NCI-H128 (cell line): ENCODE results near the gene CRACR2A.

ENCODE experiments used
- DNase-seq: peaks from one replicate; lab custom pipeline; 2025; ENCODE audit not compliant: unreplicated experiment; lab: John Stamatoyannopoulos, UW

CRACR2A gene

GRCh38 chr12:3752096-3752709 is 706 bp downstream of the CRACR2A start:
- DNase-seq: no peak

DNA sequence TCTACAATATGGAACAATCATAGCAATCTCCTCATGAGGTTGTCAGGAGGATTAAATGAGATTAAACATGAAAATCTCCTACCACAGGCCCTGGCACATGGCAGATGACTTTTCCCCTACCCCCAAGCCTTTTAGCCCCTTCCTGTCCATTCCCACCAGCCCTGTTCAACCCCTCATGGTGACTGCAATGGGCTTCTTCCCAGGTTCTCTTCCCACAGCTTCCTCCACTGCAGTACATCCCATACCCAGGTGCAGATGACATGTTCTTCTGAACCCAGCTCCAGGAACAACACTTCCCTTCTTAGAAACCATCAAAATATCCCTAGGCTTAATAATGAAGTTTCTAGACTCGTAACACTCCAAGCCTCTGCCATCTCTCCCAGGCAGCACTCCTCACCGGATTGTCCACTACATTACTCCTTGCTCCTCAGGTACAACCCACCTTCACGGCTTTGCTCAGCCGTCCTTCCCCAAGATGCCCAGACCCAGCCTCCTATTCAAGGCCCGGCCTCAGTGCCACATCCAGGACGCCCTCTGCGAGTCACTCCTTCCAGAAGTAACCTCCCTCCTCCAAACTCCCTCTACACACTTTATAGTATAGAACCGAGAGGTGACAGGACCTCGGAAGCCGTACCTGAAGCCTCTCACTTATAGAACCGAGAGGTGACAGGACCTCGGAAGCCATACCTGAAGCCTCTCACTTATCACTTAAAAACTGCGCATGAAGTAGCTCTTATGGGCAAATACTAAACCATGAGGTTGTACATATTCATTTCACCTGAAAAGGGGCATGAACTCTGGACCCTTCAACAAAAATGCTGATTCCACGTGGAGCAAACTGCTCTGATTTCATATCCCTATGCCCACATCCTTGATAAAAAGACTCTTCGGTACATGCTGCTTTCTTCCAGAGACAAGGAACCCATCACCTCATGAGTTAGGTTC is 1.5 kb downstream of the CRACR2A start:
- DNase-seq: no peak

DNA sequence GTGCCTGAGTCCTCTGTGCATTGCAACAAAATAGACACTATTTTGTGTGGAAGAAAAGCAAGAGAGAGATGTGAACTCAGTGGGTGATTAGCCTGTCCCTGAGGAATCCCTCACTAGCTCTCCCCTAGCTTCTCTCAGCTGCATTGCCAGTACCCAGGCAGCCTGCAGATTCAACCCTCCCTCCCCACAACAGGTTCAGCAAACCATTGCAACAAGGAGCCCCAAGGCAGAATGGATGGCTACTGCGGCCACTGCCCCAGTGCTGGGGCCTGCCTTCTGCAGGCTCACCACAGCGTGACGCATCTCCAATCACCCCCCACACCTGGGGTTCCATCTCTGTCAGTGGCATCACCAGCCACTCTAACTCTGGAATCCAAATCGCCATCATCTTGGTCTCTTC is 2.3 kb downstream of the CRACR2A start:
- no peak for DNase-seq

DNA sequence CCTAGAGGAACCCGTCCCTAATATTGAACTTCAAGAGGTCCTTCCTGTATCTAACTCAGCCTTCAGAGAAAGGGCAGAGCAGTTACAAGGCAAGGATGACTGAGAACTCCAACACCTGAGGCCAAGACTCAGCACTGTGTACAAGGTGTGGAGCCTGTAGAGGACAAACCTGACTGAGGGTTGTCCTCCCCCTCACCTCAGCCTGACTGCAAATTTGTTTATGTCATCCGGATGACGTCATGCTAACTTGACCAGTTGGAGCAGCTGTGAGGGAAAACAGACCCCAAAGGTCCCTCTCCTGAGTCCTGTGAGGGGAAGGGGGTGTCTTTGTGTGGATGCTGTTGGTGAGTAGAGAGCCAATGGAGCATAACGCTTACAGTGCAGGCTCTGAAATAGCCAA is 4.3 kb downstream of the CRACR2A start:
- DNase-seq: no peak

- DNase-seq: no peak
Observed at GRCh38 chr12:3747976-3748619, 4.8 kb downstream of the CRACR2A start.

DNA sequence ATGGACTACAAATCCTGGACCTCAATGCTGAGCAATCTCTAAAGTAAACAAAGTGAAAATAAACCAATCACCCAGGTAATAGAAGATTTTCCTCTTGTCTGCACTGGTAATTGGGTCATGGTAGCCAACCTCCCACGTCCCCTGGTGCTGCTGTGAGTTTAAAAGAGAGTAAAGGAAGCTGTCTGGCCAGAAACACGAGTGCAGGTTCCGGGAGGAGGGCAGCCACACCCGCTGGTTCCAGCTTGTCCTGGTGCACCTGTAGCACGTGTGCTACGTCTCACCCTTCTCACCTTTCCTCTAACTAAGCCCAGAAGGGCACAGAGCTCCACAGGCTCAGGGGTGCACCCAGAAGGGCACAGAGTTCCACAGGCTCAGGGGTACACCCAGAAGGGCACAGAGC is 5.4 kb downstream of the CRACR2A start:
- no peak for DNase-seq

DNA sequence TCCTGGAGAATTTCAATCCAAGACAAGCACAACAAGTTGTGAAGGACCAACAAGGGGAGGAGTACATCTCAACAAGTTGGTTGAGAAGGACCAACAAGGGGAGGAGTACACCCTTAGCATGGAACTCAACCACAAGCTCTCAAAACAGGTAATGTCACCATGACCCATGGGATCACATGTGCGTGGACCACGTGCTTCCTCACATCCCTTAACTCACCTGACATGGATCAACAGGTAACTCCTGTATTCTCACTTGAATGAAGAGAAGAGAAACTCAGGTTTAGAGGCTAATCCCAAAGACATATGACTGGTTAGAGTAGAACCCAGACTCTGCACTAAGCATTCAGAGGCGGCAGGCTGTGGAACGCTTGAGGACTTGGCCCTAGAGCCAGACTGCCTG is 6.2 kb downstream of the CRACR2A start:
- no peak for DNase-seq

GRCh38 chr12:3745152-3745551 is 7.8 kb downstream of the CRACR2A start:
- no peak for DNase-seq

DNA sequence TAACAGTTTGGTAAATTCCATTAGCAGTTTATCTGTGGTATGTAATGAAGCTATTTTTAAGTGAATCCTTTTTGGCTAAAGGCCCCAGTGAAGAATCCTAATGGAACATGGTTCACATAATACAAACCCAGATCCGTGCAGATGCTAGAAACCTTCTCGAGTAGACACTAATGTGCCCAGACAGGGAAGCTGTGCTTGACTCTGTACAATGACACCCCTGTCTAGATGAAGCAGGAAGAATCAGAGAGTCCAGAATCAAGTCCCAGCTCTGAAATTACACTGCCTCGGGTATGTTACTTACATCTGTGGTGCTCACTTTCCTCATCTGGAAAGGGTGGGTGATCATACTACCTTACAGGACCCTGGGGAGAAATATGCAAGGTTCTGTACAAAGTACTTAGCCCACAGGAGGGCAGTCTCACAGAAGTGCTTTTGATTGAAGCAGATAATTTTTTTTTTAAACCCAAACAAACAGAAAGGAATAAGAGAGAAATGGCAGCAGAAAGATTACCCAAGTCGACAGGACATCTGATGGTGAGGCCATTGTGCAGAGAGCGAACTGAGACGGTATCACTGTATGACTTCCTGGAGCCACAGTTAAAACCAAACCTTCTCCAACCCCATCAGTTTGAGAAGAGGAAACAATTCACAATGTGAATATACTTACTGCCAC is 8.5 kb downstream of the CRACR2A start:
- DNase-seq: no peak

DNA sequence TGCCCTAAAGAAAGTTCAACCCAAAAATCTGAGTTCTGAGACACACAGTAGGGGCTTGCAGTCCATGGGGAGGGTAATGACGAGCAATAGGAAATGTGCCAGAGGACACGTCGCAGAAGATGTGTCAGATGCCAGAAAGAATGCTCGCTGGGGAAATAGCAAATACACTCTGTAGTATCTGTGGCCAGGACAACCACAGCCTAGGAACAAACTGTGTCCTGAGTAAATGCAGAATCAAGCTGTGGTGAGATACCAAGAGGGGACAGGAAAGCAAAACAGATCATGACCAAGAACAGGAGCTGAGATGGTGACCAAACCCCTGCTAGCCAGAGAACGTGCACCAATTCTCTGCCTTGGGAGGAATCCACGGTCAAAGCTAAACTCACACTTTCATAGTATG is 9.1 kb downstream of the CRACR2A start:
- DNase-seq: no peak

DNA sequence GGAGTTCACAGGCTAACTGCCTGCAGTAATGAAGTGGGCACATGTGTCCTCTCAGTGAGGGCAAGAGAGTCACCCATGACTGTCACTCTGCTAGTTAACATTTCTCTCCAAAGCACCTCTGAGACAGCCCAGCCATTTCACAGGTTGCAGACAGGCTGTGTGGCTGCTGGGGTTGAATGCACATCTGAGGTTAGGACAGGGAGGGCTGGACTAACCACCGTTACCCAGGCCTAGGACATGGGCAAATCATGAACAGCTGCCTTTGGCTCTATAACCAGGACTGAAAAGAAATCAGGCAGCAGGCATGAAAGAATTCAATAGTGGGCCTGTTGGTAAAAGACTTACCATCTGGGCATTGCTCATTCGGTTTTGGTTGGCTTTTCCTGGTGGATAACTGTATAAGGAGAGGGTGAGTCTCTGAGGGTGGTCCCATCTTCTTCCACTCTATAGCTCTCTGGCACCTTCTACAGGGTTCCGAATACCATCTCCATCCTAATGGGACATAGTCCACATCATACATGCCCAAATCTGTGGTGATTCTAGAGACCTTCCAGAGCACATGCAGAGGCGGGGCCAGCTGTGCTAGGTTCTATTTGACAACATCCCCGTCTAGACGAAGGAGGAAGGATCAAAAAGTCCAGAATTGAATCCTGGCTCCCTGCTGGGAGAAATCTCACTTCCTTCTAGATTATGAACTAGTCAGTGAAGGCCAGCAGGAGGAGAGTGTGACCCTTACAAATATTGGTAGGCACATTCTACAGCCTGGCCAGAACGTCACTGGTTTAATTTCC is 10.8 kb downstream of the CRACR2A start:
- no peak for DNase-seq

GRCh38 chr12:3740480-3741231 is 12.3 kb downstream of the CRACR2A start:
- no peak for DNase-seq

- DNase-seq: no peak
Observed at GRCh38 chr12:3735432-3735831, 17.5 kb downstream of the CRACR2A start.

DNA sequence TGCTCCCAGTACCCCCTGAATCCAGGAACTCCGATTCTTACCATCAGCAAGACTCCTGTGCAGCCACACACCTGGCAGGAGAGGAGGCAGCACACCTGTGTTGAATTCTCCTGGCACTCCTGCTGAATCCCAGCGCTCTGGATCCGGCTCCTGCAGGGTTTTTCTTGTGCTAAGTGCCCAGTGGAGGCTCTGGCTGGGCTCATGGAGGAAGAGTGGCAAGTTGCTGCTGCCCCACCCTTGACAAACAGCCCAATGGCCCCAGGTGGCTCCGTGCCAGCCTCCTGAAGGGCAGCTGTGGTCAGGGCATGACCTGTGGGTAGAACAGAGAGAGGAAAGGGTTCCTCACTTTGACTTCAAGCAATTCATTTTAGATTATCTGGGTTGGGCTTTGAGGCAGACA is 20.0 kb downstream of the CRACR2A start:
- no peak for DNase-seq

- DNase-seq: no peak
Observed at GRCh38 chr12:3730111-3730510, 22.8 kb downstream of the CRACR2A start.

DNA sequence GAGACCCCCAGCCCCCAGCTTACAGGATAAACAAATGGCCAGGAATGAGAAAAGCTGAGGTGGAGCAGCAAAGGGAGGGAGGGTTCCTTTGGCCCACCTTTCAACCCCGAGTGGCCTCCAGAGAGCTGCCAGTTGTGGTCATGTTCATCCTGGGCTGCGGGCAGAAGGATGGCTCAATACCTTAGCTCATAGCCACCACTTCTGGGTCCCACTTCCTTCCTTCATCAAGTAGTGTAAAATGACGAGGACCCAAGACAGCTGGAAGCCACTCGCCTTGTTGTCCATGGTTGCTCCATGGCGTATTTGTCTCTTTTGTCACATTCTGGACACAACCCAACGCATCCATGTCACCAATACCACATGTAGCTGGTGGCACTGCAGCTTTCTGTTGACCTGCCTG is 24.2 kb downstream of the CRACR2A start:
- no peak for DNase-seq

GRCh38 chr12:3727877-3728632 is 24.9 kb downstream of the CRACR2A start:
- peak; percentile 8 for DNase-seq

DNA sequence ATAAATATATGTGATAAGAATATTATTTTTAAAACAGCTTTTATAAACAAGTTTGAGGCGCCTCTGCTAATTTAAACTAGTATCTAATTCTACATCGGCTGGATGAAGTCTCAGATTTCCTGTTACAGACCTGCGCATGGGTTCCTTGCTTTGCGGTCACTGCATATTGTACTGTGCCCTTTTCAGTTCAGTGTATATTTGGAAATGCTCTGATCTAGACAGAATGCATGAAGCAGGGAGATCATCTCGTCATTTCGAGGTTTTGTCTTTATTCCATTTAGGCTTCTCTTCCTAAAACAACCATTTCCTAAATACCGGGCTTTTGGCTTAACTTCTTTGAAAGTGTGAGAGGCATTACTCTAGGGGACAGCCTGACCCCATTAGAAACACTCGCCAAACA is 25.6 kb downstream of the CRACR2A start:
- DNase-seq: no peak

- DNase-seq: no peak
Observed at GRCh38 chr12:3726456-3726855, 26.5 kb downstream of the CRACR2A start.
